Thymus (tissue), 14 donors: Measurements from ENCODE around the gene EML1. TPM values are rescaled to one million over a fixed set of nuclear protein-coding genes. Genes with fewer than 3 reads are reported as not detected.

ENCODE experiments used
- DNase-seq, 9 donors: peaks; one replicate each; pipeline ENCODE4 v3.0.0-alpha.2; 2013; ENCODE audit warnings: low spot score in 9 of 9, low read depth in 6 of 9, missing footprints in 1 of 9
- H3K27ac ChIP-seq, 2 donors: one replicate each; pipeline ENCODE4 v1.5.1; 2013; ENCODE audit warnings: control low read depth in 1 of 2, low read depth in 1 of 2, low read length in 1 of 2, mild to moderate bottlenecking in 1 of 2, moderate library complexity in 1 of 2
- H3K27me3 ChIP-seq, 2 donors: one replicate each; pipeline ENCODE4 v1.5.1; 2013; ENCODE audit warnings: low read length in 1 of 2; ENCODE audit not compliant: control insufficient read depth in 2 of 2, insufficient read depth in 1 of 2
- H3K36me3 ChIP-seq, 2 donors: one replicate each; pipeline ENCODE4 v1.5.1; 2013; ENCODE audit warnings: low read length in 1 of 2, mild to moderate bottlenecking in 1 of 2, moderate library complexity in 1 of 2; ENCODE audit not compliant: control insufficient read depth in 2 of 2, insufficient read depth in 2 of 2
- H3K4me1 ChIP-seq, 2 donors: one replicate each; pipeline ENCODE4 v1.5.1; 2013; ENCODE audit warnings: low read length in 2 of 2; ENCODE audit not compliant: control insufficient read depth in 2 of 2, insufficient read depth in 2 of 2
- H3K4me3 ChIP-seq, 2 donors: one replicate each; pipeline ENCODE4 v1.5.1; 2013; ENCODE audit warnings: low read length in 2 of 2, control low read depth in 1 of 2, mild to moderate bottlenecking in 1 of 2
- H3K9me3 ChIP-seq, 2 donors: one replicate each; pipeline ENCODE4 v1.5.1; 2013; ENCODE audit warnings: low read length in 1 of 2, mild to moderate bottlenecking in 1 of 2; ENCODE audit not compliant: control insufficient read depth in 2 of 2, insufficient read depth in 1 of 2
- WGBS: extraction: QIAGEN DNeasy Blood & Tissue Kit; methylation state at CpG from one replicate; pipeline ENCODE4 v1.1.7; 2013; 5-methylcytosine and 5-hydroxymethylcytosine counted together
- long read RNA-seq, 10 donors: transcript quantifications; one replicate each; lab custom pipeline, GENCODE V29; 2026
- polyA plus RNA-seq: library from polyadenylated mRNA; stranded (reverse); fragments of 200-250 nt; gene quantifications from one replicate; pipeline ENCODE4 v1.2.3, GENCODE V29; 2013
- total RNA-seq: library from RNA; stranded (reverse); fragments of 120-200 nt; gene quantifications from one replicate; pipeline ENCODE4 v1.2.4, GENCODE V29; 2013
- donor health status: healthy.

Gene EML1
- total RNA-seq (2.7 TPM), polyA plus RNA-seq (1.7 TPM)
- long read RNA-seq, donor 1, result 0 reads
- long read RNA-seq, donor 2, result 0 reads
- long read RNA-seq, donor 3, full-length matches to known transcripts, result 1 of 1 reads
- long read RNA-seq, donor 3, partial matches to known transcripts, result 0 of 1 reads
- long read RNA-seq, donor 3, other reads (novel, unspliced or antisense), result 0 of 1 reads
- long read RNA-seq, donor 4, result 0 reads
- long read RNA-seq, donor 5, partial matches to known transcripts, result 0 of 1 reads
- long read RNA-seq, donor 5, other reads (novel, unspliced or antisense), result 0 of 1 reads
- long read RNA-seq, donor 6, result 0 reads
- long read RNA-seq, donor 7, result 0 reads
- long read RNA-seq, donor 8, full-length matches to known transcripts, result 1 of 1 reads
- long read RNA-seq, donor 8, partial matches to known transcripts, result 0 of 1 reads
- long read RNA-seq, donor 8, other reads (novel, unspliced or antisense), result 0 of 1 reads
- long read RNA-seq, donor 9, result 0 reads
- long read RNA-seq, donor 10, result 0 reads

DNA sequence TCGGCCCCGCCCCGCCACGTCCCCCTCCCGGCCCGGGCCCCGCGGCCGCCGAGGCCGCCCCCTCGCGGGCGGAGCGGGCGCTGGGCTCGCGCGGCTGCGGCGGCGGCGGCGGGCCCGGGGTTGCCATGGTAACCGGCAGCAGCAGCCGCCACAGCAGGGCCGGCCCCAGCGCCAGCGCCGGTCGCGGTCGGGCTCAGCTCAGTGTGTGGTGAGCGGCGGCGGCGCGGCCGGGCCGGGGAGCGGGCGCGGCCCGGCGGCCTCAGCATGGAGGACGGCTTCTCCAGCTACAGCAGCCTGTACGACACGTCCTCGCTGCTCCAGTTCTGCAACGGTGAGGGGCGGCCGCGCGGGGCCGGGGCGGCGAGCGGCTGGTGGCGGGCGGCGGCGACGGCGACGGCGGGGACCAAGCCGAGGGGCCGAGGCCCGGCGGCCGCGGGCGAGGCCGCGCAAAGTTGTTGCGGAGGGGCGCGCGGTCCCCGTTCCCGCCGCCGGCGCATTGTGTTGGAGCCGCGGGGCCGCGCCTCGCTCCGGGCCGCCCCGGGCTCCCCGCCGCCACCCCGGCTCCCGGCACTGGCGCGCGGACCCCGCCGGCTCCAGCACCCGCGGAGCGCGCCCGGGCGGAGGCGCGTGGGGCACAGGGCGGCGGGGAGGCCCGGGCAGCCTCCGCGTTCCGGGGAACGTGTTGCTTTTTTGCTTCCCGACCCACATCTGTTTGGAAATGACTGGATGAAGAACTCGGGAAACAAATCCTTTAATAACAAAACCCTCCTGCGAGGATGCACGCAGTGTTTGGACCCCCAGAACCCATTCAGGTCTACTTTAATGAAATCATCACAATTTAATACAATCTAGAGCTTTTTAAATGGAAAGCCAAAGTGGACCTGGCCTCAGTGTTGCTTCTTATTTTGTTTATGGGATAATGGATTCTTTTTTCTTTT, at the start of gene EML1:
Gene EML1 (plus strand): TSS at position 201 of the 938 bp plus-strand sequence. CDS start 64 bp downstream, at position 265.
- peak in 8 of 9 donors; percentile 27 to 71 (median 44) for DNase-seq
- H3K27ac ChIP-seq, result peak within 1 kb of the TSS in 1 of 2 donors; percentile 31
- H3K9me3 ChIP-seq, result peaks cover 0 to 2% of the 10 kb centered on the region in 2 donors
- WGBS, result under 1% methylated on average over 121 of the region's 121 CpGs
- no peaks in the 10 kb centered on the region for H3K36me3 ChIP-seq
- H3K4me1 ChIP-seq, result peaks cover 0 to 3% of the 10 kb centered on the region in 2 donors
- peaks cover 48 to 66% of the 10 kb centered on the region in 2 donors for H3K27me3 ChIP-seq
- H3K4me3 ChIP-seq, result peak within 1 kb of the TSS in 1 of 2 donors; percentile 63

DNA sequence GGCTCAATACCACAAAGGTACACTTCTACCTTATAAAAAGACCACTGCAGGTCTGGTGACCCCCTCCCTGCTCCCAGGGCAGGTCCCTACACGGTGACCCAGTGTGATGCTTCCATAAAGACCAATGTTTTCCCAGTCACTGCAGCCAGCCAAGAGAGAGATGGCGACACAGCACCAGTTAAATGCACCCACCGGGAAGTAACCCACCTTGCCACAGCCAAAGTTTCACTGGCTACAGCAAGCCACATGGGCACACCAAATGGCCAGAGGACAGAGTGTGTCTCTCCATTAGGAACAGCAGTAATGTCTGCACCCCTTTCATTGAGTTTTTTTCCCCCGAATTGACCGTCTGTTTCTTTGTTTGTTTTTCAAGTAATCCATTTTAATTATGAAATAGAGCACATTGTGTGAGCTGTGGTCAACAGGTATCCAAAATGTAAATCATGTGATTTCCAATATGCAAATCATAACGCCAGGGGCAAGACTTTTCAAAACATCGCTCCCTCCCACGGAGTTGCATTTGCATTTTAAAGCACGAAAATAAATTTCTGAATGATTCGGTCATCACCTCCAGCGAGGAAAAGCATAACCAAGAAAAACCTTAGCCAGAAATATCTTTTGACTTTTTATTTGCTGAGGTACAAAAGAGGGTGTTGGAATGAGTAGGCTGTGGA, 48.9 kb upstream of the EML1 start:
- DNase-seq, result no peak
- Histone ChIP-seq H3K36me3 (no peaks in the 10 kb centered on the region), H3K4me3 (no peak overlapping the region), H3K9me3 (no peaks in the 10 kb centered on the region), H3K27ac (no peak overlapping the region), H3K27me3 (peaks cover 0 to 20% of the 10 kb centered on the region in 2 donors), H3K4me1 (no peaks in the 10 kb centered on the region)
- WGBS, result 93% methylated on average over 11 of the region's 11 CpGs

DNA sequence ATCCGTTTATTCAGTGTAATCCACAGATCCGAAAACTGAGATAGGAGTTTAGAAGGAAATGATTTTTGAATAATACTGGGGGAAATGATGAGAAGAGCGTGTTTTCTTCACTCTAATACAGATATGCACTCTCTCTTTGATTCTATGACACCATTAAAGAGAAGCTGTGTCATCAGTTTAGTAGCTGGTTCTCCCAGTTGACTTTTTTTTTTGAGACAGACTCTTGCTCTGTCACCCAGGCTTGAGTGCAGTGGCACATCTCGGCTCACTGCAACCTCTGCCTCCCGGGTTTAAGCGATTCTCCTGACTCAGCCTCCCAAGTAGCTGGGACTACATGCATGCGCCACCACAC, 48.4 kb upstream of the EML1 start:
- no peak overlapping the region for H3K27ac ChIP-seq

DNA sequence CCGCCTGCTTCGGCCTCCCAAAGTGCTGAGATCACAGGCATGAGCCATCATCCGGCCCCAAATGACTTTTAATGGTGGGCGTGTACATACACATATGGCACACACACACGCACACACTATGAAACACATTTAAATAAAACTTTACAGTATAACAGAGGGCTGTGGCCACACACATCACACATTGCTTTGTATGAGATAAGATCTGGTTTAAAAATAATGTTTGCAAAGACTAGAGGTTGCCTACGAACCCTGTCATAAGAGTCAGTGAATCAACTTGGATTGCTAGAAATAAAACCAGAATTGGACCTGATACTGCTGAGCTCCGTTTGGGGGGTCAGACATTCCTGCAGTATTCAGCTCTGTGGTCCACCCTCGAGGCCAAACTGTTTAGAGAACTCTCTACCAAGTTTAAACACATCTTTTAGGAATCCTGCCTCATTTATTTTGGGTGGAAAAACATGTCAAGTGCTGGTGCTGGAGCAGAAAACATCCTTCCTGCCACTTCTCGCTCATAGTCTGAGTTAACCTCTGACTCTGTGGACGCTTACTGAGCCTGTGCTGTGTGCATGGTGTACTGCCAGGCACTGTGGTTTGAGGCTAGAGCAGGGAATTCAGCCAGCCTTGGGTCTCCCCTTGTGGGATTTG, 47.8 kb upstream of the EML1 start:
- Histone ChIP-seq H3K9me3 (no peaks in the 10 kb centered on the region), H3K4me3 (no peak overlapping the region), H3K27me3 (peaks cover 0 to 14% of the 10 kb centered on the region in 2 donors), H3K4me1 (no peaks in the 10 kb centered on the region), H3K36me3 (no peaks in the 10 kb centered on the region), H3K27ac (no peak overlapping the region)
- no peak for DNase-seq
- WGBS, result 75% methylated on average over 10 of the region's 10 CpGs

More for the DNA sequence above, 48.4 kb upstream of the EML1 start:
- Histone ChIP-seq H3K4me3 (no peak overlapping the region), H3K27me3 (peaks cover 0 to 18% of the 10 kb centered on the region in 2 donors), H3K9me3 (no peaks in the 10 kb centered on the region), H3K36me3 (no peaks in the 10 kb centered on the region), H3K4me1 (no peaks in the 10 kb centered on the region)
- DNase-seq, result no peak
- WGBS, result 93% methylated on average over 7 of the region's 7 CpGs

DNA sequence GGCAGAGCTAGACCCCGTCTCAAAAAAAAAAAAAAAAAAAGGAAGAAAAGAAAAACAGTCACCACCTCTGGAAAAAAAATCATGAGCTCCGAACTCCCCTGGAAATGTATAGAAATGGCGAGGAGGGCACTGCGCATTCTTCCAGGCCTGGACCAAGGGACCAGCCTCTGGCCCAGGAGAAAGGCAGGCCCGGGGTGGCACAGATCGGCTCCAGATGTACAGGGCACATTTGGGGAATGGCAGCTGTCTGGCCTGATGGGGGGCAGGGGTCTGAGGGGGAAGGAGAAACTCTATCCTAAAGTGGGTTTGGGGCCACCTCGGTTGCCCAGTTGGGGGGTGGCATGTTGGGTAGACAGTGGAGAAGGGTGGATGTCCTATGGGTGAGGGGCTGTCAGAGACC, 46.0 kb upstream of the EML1 start:
- H3K27me3 ChIP-seq, result peaks cover 2 to 28% of the 10 kb centered on the region in 2 donors
- no peak overlapping the region for H3K27ac ChIP-seq
- H3K4me3 ChIP-seq, result no peak overlapping the region
- WGBS, result 81% methylated on average over 6 of the region's 7 CpGs
- H3K36me3 ChIP-seq, result no peaks in the 10 kb centered on the region
- no peak for DNase-seq
- no peaks in the 10 kb centered on the region for H3K9me3 ChIP-seq
- H3K4me1 ChIP-seq, result no peaks in the 10 kb centered on the region

DNA sequence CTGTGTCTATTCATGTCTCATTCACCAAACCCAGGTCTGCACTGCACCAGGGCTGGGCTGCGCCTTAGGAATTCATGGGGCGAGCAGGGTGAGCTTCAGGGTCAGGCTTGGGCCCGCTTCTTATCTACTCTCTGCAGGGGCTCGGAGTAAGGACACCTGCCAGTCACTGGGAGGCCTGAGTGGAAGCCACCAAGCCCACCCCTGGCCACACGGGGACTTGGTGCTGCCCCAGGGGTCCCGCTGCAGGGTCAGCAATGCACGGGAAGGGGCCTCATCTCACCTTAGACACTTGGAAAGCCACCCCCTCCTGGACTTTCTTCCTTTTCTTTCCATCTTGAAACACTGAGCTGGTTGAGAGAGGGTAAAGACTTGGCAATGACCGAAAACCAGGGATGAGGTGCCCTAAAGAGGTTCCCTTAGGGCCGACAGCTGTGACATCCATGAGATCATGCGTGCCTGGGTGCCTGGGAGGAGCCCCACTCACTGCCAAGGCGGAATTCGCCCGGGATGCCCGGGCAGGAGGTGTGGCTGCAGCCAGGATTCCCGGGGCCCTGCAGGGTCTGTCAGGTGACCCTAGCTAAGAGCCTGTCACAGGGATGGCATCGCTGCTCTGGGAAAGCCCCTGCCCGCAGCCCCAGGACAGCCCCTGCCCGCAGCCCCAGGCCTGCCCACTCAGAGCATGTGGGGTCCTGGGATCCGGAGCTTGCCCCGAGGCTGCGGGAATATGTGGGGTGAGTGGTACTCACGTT, 45.5 kb upstream of the EML1 start:
- DNase-seq, result no peak
- no peak overlapping the region for H3K27ac ChIP-seq
- no peaks in the 10 kb centered on the region for H3K4me1 ChIP-seq
- peaks cover 7 to 34% of the 10 kb centered on the region in 2 donors for H3K27me3 ChIP-seq
- H3K36me3 ChIP-seq, result no peaks in the 10 kb centered on the region
- no peak overlapping the region for H3K4me3 ChIP-seq
- WGBS, result 94% methylated on average over 22 of the region's 22 CpGs
- no peaks in the 10 kb centered on the region for H3K9me3 ChIP-seq

- DNase-seq, result no peak
- H3K4me3 ChIP-seq, result no peak overlapping the region
- no peak overlapping the region for H3K27ac ChIP-seq
- H3K9me3 ChIP-seq, result no peaks in the 10 kb centered on the region
- H3K36me3 ChIP-seq, result no peaks in the 10 kb centered on the region
- peaks cover 0 to 4% of the 10 kb centered on the region in 2 donors for H3K4me1 ChIP-seq
- peaks cover 7 to 38% of the 10 kb centered on the region in 2 donors for H3K27me3 ChIP-seq
- WGBS, result 90% methylated on average over 9 of the region's 9 CpGs
These were observed 44.7 kb upstream of the EML1 start for GRCh38 chr14:99748529-99748928.

GRCh38 chr14:99749142-99749541, 44.1 kb upstream of the EML1 start:
- Histone ChIP-seq H3K36me3 (no peaks in the 10 kb centered on the region), H3K4me3 (no peak overlapping the region), H3K27me3 (peaks cover 7 to 44% of the 10 kb centered on the region in 2 donors), H3K4me1 (peaks cover 0 to 4% of the 10 kb centered on the region in 2 donors), H3K27ac (no peak overlapping the region), H3K9me3 (no peaks in the 10 kb centered on the region)
- 91% methylated on average over 13 of the region's 13 CpGs for WGBS
- no peak for DNase-seq
